Measurements from ENCODE around the gene SERPINI2. TPM values are rescaled to one million over a fixed set of nuclear protein-coding genes. Genes with fewer than 3 reads are reported as not detected.
"Not testable (repeated sequence)": the region's sequence is repeated elsewhere in the genome, so short reads cannot be mapped to it uniquely, and the experiment has no call there.

Gene SERPINI2
- total RNA-seq, 1 donor from 2014 or later = 0.55 TPM

DNA sequence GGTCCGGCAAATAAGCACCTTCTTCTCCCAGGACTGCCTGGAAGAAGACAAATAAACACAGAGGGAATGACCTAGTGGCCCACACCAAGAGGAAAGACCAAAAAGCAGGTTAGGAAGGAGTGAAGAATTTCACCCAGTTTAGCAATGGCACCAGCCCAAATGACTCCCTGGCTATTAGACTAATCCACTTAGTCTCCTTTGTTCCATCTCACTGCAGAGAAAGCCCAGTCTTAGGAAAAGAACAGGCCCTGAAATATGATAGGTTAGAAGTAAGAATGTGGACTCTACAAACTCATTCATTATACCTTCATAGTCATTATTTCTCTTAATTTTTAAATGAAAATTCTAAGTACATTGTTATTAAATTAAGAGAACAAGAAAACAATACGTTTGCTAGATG, 23.2 kb downstream of the SERPINI2 start:
- no peak for DNase-seq (ENCODE audit: low spot score)

DNA sequence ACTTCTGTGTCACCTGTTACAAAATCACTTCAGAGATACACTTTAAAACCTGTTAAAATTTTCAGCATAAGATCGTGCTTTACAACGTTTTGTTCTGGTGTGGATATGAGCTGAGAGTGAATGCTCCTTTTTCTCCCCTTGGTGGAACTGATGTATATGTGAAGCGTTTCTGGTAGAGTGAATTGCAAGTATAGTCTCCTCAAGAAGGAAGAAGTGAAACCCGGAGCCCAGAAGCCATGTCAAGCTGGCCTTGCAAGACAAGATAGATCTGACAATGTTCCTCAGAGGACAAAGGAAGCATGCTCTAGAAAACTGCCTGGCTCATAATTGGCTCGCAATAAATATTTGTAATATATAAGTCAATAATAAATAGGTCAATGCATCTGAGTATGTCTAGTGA, 23.6 kb downstream of the SERPINI2 start:
- no peak for DNase-seq (ENCODE audit: low spot score)

DNA sequence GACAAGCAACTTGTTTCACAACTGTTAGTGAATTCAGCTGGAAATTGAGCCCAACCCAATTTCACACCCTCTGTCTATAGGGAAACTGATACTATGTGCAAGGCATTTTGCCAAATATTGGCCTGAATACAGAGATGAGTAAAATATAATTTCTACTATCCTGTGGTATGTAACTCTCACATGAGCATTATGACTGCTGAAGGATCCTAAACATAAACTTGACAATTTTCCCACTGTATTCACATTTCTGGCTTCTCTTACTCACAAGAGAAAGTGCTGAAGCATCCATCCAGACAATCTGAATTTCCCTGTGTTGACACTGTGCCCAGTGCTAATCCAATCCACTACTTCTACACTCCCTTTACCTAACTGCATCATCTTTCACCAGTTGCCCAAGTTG, 28.4 kb downstream of the SERPINI2 start:
- no peak for DNase-seq (ENCODE audit: low spot score)

DNA sequence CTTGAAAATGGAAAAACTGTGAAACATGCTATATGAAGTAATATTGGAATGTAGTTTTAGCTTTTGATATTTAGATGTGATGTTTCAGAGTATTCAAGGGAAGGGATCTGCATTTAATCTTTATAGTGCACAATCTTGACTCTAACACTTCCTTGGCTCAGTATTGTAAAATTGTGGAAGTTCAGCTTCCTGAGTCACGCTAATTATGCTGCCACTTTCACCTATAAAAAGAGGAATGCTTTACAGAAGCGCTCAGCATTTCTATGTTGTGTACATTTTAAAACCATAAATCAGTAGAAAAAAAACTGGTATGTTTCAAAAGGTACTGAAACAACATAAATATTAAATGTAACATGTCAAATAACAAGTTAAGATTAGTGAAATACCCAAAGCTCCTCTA, 32.6 kb downstream of the SERPINI2 start:
- DNase-seq (ENCODE audit: low spot score) = no peak

DNA sequence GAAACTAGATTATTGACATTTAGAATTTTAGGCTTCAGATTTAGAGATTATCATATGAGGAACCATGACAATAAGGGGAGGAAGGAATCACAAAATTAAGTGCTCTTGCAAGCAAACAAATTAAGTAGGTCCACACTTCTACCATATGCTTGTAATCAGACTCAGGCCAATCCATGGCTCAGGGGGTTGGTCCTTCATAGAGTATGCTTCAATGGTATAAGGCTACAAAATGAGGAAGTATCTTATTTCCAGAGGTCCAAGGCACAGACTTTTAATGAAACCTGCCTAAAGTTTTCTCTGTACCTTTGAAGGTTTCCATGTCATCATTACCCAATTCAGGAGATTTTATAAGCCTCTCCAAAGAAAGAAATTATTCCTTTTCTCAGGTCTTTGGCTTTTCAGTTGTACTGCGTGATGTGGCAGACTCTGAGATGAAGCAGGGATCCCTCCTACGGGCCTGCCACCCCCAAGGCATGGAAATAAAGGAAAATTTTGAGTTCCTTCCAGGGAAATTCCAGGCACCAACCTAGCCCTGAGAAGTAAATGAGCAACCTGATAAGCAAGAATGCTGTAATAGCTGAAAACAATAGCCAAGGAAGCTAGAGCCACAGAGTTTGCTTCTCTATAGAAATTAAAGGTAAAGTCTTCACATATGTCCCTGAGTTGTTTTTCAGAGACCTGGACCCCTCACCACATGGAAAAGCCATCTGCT, 36.3 kb downstream of the SERPINI2 start:
- no peak for DNase-seq (ENCODE audit: low spot score)

DNA sequence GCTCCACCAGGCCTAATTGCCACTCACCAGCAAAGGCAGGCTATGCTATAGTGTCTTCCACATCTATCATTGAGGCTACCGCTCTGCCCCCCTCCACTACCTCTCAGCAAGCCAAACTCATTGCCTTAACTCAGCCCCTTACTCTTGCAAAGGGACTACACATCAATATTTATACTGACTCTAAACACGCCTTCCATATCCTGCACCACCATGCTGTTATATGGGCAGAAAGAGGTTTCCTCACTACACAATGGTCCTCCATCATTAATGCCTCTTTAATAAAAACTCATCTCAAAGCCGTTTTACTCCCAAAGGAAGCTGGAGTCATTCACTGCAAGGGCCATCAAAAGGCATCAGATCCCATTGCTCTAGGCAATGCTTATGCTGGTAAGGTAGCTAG, 46.9 kb downstream of the SERPINI2 start:
- DNase-seq (ENCODE audit: low spot score) = not testable (repeated sequence)

DNA sequence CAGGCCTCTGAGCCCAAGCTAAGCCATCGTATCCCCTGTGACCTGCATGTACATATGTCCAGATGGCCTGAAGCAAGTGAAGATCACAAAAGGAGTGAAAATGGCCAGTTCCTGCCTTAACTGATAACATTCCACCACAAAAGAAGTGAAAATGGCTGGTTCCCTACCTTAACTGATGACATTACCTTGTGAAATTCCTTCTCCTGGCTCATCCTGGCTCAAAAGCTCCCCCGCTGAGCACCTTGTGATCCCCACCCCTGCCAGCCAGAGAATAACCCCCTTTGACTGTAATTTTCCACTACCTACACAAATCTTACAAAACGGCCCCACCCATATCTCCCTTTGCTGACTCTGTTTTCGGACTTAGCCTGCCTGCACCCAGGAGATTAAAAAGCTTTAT, 51.4 kb downstream of the SERPINI2 start:
- DNase-seq (ENCODE audit: low spot score) = not testable (repeated sequence)

DNA sequence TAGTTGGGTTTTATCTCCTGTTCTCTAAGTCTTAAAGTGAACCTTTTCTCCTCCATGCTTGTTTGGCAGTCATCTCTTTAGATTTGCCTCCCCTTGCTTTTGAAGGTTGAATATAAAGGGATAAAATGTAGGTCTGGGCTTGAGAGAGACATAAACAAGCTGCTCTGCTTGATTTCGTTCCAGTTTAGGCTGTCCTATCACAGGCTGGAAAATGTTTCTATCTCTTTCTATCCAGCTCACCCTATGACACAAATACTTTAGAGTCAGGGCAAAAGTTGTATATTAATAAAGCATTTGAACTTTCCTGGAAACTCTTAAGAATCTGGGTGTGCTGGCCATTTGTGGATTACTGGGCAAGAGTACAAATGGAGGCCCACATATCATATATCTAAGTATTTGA, 64.2 kb downstream of the SERPINI2 start:
- DNase-seq (ENCODE audit: low spot score) = no peak

DNA sequence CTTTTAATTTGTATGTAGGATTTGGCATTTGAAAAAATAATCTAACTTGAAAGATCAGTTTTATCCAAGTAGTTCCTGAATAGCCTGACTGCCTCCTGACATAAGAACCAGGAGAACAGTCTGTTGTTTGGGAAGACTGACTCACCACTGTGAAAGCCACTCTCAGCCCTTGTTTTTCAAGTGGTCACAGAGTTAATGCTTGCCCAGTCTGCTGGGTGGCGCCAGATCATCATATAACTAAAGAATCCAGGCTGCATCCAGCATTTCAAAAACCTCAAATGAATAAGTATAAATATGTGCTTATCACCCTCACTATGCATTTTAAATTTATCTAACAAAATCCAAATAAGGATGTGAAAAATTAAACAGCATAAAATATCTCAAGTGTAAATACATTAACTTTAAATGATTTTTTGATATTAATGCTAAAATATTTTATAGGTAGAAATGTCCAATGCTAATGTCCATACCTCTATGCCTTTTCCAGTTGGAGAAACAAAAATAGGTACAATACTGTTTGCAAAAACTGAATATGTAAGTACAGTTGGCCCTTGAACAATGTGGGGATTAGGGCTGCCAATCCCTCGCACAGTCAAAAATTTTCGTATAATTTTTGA, 66.9 kb downstream of the SERPINI2 start:
- DNase-seq (ENCODE audit: low spot score) = no peak

DNA sequence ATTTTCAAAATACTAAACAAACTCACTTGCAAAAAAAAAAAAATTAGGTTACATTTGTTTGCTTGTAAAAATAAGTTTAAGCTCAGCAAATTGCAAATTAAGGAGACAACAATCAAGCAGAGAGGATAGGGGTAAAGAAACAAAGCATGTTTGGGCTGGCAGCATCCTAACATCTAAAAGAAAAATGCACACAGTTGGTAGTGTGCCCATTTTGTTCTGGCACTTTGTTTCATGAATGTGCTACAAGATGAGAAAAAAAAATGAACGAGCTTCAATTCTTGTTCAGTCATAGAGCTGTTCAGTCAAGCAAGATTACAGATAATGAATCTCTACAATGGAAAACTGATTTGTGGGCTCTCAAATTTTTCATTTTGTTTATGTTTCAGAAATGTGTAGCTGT, 76.0 kb downstream of the SERPINI2 start:
- DNase-seq (ENCODE audit: low spot score) = no peak

DNA sequence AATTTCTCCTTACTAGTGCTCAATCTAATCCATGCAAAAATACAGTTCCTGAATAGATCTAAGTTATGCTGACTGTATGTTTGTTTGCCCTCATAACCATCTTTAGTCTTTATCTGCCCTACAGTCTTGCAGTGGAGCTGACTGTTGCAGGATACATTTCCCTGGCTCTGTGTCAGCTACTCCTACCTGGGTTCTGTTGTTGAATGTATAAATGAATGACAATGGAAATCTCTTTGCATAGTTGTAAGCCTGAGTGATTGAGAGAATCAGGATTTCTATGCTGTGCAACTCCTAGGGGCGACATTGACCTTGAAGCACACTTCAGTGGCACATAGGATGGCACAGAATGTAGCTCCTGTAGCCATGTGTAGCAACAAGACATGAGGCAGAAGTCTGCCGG, 77.8 kb downstream of the SERPINI2 start:
- no peak for DNase-seq (ENCODE audit: low spot score)

DNA sequence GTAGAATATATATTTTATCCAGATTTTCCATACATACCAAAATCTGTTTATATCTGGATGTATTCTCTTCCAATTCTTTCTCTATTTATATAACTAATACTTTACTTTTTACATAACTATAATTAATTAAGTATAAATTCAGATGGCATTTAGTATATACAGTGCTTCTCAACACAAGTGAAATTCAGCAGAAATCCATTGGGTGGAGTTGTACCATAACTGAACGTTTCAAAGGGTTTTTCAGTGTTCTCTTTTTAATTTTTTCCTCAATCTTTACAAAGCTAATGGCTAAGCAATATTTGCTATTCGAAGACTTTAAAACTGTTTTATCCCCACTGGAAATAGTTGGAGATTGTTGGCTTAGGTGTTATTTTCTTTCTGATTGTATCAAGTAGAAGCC, 79.8 kb downstream of the SERPINI2 start:
- no peak for DNase-seq (ENCODE audit: low spot score)

Other genes starting within 250 kb of the SERPINI2 start
- 0.52 TPM for gene ZBBX, start 93.7 kb downstream of the SERPINI2 start, total RNA-seq
- gene WDR49, start 179.9 kb upstream of the SERPINI2 start, total RNA-seq = 1.9 TPM